GM19452 (cell line): ENCODE data around the gene DYNC1H1.

ENCODE experiments used
- ATAC-seq: cut with Tn5 transposase; IDR thresholded peaks from one replicate; pipeline ENCODE4 v1.9.1; 2021; ENCODE audit not compliant: unreplicated experiment

Gene DYNC1H1

DNA sequence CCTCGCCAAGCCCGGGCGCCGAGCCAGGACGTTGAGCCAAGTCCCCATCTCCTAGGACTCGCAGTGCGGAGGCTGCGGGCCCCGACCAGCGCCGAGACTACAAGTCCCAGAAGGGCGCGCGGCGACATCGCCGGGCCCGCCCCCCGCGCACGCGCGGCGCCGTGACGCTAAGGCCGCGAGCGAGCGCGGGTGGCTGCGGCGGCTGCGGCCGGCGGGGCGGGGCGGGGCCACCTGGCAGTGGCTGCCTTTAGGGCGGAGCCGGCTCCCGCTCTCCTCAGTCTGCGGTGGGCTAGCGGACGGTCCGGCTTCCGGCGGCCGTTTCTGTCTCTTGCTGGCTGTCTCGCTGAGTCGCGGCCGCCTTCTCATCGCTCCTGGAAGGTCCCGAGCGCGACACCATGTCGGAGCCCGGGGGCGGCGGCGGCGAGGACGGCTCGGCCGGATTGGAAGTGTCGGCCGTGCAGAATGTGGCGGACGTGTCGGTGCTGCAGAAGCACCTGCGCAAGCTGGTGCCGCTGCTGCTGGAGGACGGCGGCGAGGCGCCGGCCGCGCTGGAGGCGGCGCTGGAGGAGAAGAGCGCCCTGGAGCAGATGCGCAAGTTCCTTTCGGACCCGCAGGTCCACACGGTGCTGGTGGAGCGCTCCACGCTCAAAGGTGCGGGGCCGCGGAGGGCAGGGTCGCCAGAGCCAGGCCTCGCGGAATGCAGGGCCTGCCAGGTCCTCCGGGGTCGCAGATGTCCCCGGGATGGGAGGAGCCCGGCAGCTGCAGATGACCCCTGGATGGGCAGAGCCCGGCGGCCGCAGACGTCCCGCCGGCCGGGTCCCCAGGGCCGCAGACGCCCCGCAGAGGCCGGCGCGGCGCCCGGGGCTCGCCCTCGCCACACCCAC, at the start of gene DYNC1H1:
Gene DYNC1H1 (plus strand): TSS at position 277 of the 884 bp plus-strand sequence. CDS start 119 bp downstream, at position 396.
- peak; percentile 76 for ATAC-seq

DNA sequence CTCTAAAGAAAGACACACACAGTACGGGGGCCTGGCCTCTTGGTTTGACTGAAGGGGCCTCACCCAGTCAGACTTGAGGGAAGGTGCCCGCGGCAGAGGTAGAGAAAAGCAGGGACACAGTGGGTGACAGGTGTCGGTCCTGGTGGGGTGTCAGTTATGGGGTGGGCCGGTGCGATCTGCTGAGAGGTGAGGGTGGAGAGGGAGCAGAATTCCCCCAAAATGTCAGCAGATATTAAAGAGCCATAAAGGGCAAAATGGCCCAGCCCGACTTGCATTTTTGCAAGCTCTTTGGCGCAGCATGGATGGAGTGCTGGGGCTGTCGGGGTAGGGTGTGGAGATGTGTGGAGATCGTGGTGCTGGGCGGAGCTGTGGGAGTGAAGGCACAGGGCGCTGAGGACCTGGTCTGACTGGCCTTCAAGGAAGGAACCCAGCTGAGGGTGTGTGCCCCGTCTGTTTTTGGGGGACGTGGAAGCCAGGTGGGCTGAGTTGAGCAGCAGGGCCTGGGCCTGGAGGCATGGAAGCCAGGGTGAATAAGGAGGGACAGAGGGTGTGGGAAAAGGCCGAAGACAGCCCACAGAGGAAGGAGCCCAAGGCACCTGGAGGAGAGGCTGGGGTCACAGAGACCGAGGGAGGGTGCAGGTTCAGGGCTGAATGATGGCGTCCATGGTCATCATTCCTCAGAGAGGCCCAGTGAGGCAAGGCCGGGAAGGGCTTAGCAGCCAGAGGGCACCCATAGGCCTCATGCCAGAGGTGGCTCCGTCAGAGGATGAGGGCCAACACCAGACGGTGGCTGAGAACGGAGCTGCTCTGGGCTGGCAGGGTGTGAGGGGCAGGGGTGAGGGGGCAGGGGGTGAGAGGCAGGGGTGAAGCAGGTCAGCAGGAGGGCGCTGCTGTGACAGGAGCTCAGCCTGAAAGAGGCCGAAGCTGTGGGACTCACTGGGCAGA, 48.2 kb upstream of the DYNC1H1 start:
- no peak for ATAC-seq

DNA sequence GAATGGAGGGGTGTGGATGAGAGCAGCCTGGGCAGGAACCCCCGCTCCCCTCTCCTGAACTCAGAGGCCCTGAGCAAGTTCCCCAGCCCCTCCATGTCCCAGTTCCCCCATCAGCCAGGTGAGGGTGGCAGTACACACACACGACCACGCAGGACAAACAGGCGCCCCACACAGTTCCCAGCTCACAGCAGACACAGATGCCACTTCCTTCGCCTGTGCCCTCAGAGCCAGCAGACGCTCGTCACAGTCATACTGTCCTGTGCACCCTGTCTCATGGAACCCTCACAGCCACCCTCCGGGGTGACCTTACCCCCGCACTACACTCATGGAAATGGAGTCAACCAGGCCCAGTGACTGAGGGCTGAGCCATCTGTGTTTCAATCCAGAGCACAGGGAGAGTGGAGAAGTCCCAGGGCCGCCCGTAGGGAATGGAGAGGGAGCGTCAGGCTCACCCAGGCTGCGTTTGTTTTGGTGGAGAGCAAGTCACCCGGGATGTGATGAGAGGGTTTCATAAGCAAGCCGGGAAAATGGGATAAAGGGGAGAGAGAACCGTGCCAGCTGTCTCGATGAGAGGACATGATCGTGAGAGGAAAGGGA, 47.5 kb upstream of the DYNC1H1 start:
- ATAC-seq, result no peak

DNA sequence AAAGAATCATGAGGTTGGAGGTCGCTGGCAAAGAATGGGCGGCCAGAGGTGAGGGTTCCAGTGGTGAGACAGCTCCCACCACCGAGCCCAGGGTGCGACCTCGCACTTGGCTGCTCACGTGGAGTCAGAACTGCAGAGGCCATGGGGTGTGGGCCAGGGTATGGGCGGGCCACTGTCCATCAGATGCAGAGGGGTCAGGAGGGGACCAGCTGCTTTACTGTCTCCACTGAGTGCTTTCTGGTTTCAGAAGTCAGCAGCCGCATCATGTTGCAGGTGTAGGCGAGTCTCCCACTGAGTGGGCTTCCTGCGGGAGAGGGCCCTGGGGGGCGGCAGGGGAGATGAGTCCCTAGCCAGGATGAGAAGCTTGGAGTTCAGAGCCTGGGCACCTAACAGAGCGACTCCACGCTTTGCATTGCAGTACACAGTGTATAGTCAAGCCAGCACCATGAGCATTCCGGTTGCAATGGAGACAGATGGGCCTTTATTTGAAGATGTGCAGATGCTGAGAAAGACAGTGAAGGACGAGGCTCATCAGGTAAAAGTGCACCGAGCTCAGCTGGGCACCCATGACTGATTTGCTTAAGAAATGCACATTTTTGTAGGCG, 46.9 kb upstream of the DYNC1H1 start:
- ATAC-seq, result no peak

DNA sequence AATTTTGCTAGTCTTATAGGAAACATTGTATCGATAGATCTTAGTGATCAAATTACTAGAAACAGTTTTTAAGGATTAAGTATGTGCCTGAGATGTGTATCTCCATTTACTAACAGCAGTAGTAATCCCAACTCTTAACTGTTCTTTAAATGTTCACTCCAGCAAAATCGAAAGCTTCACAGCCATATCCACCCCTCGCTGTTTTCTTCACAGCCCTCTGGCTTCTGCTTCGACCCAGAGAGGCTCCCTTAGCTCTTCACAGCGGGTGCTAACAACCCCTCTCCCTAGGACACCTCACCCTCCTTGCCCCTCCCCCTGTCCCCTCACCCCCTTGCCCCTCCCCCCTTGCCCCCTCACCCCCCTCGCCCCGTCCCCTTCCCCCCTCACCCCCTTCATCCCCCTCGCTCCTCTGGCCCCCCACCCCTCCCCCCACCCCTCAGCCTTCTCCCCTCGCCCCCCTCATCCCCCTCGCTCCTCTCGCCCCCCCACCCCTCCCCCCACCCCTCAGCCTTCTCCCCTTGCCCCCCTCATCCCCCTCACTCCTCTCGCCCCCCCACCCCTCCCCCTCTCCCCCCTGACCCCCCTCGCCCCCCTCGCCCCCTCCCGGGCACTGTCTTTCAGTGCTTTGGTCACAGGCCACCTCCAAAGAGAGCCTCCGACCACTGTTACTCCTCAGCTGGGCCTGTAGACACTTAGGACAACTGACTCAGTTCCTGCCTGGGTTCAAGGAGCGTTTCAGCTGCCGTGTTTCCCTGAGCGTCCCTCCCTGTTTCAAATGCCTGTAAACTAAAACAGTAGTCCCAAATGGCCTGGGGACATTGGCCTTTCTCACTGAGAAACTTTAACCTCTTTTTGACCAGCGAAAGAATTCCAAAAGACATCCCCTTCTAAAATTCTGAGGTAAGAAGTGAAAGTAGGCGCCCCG, 46.0 kb upstream of the DYNC1H1 start:
- no peak for ATAC-seq

DNA sequence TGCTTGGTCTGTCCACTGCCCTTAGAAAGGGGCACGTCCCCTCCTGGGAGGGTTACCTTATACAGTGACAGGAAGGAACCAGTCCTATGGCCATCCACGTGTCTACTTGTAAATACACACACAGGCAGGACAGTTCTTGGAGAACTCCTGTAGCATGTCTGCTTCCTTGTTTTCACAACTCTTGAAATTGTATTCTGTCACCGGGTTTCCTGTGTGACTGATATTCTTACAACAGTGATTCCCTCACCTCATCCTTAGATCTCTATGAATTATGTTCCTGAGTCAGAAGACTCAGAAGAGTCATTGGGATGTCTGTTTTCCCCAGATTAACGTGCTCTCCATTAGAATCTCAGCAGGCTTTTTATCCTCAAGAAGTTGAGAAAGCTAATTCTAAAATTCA, 44.1 kb upstream of the DYNC1H1 start:
- no peak for ATAC-seq

DNA sequence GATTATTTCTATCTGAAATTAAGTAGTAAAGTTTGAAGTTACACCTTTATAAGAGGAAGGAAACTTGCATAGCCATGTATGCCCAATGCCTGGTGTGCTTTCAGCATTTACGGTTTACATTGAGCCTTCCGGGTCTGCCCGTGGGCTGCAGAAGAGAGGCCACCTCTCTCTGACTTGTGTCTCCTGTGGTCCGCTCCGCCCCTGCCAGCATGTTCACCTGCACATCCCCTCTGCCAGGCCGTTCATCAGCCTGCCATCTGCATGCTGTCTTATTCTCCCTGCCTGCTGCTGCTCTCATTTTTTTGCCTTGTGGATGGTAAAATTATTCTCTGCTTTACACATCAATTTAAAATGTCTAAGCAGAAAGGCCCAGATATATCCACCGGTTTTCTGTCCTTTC, 41.5 kb upstream of the DYNC1H1 start:
- no peak for ATAC-seq

DNA sequence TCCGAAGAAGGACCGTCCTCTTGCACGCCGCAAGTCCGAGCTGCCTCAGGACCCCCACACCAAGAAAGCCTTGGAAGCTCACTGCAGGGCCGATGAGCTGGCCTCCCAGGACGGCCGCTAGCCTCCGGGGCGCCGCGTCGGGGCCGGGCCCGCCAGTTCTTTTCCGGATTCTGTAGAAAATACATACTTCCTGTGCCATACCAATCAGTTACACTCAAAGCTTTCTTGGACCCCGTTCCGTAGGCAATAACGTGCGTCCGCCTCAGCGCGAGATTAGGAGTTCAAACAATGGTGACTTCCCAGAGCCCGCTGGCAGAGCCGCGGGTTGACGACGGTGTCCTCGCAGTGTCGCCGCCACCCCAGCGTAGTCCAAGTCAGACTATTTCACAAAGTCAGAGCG, 39.2 kb upstream of the DYNC1H1 start:
- ATAC-seq, result no peak

DNA sequence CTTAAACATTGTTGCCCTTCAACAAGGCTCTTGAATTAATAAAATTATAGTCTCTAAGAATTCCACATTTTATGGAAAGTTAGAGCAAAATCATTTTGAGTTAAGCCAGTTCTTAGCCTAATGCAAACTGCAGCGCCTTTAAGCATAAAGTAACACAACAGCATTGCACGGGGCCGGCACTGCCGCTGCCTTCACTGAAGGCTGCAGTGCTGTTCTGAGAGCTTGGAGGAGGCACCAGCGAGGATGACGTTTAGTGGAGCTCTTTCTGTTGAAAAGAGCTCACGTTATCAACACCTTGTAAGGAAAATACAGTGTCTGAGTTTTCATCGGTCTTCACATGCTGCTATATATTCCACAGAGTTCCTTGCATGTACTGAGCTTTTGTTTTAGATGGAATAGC, 38.3 kb upstream of the DYNC1H1 start:
- ATAC-seq, result no peak

DNA sequence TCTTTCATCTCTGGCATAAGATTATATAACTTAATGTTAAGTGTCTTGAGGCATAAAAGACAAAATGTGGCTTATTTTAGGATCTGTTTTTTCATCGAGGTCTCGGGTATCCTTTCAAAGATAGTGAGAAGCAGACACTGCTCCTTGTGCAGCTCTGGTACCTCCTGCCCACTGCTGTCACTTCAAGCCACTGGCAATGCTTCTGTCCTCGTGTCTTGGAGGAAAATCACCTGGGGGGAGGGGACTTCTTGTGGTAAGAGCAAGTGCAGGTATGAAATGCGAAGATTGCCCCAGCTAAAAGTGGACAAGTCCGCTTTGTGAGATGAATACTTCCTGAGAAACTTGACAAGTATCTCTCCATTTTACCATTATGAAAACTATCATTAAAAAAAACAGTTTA, 37.8 kb upstream of the DYNC1H1 start:
- no peak for ATAC-seq

DNA sequence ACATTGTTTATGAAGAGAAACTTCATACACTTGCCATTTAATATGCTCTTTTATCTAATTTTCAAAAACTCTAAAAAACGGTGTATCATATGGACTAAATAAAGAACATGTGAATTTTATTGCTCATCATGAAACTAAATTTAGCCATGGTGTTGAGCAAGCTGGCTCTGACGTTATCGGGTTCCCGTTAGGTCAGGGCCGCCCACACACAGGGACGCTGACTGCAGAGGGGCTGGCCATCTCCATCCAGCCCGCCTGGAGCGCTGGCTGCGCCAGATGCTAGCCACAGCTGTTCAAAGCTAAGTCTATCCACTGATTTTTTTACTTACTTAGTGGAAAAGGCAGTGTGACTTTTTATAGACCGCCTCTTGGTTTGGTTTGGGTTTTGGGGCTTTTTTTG, 36.5 kb upstream of the DYNC1H1 start:
- ATAC-seq, result no peak

DNA sequence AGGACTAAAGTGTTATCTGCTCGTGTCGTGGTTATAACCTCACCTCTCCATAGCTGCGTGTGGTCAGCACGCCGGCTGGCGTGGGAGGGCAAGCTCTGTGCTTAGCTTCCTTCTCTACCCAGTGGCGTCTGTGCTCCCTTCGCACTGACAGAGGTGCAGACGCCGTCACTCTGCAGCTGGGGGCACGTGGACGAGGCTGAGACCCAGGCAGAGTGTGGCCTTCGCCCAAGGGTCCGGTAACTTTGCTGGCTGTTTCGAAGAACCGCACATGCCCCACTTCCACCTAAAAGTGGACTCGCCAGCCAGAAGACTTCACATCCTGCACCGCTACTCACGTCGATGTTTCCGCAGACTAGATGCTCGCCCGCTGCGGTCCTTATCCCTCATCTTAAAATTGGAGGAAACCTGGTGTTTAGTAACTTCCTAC, 35.9 kb upstream of the DYNC1H1 start:
- ATAC-seq, result no peak

DNA sequence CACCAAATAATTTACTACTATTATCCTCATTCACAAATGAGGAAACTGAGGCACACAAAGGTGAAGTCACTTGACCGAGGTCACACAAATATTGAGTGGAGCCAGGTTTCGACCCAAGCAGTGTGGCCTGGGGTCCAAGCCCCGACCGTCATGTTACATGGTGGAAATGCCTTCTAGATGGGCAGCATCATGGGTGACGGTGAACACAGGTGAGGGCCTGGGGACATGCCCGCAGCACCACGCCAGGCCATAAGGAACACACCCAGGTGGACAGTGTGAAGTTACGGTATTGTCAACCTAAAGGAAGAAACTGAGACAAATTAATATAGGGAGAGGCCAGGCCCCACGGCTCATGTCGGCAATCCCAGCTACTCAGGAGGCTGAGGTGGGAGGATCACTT, 35.3 kb upstream of the DYNC1H1 start:
- ATAC-seq, result no peak

DNA sequence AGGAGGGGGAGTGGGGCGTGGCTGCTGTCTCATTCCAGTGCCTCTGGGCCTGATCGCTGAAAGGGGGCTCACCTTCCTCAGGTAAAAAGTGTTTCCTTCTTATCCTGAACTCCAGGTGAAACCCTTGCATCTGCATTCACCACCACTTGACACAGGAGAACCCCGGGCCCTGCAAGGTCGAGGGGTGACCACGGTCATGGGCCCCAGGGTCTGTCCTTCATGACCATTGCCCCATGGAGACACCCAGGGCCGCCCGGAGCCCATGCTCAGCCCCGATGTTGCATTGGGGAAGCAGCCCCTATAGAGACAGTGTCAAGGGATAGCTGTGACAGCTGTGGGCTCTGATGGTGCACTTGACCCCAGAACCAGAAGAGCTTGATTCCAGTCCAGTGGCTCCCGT, 34.4 kb upstream of the DYNC1H1 start:
- no peak for ATAC-seq

DNA sequence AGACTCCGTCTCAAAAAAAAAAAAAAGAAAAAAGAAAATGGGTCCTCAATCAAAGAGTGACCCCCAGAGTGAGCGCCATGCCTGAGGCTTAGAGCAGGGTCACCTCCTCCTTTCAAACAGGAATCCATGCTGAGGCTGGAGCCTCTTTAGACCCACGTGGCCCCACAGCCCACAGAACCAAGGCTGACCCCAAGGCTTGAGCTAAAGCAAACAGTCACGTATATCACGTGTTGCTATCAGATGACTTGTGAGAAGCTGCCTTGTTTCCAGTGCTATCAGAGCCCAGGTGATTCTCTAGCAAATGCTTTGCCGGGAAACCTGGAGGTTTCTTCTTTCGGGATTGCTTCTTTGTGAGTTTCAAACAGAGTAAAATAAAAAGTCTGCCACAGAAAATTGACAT, 31.7 kb upstream of the DYNC1H1 start:
- ATAC-seq, result no peak

DNA sequence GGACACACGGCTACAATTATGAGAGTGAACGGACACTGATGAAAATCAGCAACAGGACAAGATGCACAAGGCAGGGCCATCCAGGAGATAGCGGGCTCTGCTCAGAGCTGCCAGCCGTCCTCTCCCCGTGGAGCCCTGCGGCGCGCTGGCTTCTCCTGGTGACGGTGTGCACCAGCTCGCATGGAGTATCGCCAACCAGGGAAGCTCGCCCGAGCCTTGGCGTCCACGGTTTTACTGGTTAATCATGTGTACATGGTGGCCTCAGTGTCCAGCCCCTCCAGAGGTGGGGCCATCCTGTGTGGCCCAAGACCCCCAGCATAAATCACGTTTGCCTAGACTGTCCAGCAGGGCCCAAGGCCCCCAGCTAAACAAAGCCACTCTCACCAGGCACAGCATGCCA, 31.2 kb upstream of the DYNC1H1 start:
- no peak for ATAC-seq

DNA sequence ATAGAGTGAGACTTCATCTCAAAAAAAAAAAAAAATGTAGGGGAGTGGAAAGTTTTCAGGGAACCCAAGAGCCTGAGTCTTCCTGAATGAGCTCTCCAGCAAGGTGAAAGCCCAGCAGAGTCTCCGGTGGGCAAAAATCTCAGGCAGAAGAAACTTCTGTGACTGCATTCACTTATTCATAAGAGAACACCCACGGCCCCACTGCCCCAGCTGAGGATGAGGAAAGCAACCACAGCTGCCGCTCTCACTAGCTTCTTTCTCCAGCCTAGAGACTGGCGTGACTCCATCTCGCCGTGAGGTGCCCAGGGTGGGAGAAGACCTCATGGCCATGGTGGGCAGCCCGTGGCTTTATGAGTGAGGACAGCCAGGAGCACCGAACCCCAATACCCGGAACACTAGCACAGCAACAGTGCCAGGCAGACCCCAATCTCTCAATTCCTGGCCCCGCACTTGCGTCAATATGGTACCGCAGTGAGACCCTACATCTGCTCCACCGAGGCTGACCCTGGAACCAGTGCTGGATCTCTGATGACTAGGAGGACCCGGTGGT, 29.7 kb upstream of the DYNC1H1 start:
- no peak for ATAC-seq

DNA sequence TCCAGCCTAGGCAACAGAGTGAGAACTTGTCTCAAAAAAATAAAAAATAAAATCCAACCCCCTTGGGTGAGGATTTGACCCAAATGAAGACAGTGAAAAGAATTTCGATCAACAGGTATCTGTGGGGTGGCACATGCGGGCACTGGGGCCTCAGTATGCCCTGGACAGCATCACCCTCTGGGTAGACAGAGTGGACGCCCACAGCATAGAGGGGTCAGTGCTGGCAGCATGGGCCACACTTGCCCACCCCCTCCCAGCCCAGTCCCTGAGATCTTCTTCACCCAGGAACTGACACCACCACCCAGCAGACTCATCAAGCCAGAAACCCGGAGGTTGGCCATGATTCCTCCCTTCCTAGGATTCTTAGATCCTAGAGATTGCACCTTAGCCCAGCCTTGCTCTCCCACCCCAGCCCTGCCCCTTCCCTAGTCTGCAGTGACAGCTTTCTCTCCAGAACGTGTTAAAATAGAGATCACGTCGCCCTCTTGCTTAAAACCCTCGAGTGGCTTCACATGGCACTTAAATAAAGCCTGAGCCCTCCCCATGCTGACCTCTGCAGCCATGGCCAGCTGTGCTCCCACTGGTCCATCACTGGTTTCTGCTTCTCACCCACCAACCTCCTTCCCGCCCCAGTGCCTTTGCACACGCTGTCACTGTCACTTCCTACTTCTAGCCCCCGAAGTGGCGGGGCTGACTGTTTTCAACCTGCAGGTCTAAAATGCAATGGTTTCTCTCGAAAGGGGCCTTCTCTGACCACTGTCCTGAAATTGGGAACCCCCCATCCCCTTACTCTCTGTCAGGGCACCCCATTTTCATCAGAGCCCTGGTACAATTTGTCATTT, 26.2 kb upstream of the DYNC1H1 start:
- ATAC-seq, result no peak

DNA sequence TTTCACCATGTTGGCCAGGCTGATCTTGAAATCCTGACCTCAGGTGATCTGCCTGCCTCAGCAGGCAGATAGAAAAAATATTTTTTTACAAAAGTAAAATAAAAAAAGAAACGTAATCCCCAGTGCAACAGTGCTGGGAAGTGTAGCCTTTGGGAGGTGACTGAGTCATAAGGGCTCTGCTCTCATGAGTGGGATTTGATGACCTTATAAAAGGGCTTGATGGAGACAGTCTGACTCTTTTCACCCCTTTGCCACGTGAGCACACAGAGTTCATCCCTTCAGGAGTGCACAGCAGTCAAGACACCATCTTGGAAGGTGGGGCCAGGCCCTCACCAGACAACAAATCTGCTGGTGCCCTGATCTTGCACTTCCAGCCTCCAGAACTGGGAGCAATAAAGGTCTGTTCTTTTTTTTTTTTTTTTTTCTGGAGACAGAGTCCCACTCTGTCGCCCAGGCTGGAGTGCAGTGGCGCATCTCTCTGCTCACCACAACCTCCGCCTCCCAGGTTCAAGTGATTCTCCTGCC, 24.7 kb upstream of the DYNC1H1 start:
- ATAC-seq, result no peak
